ENCODE data around the gene ADIRF. TPM values are rescaled to one million over a fixed set of nuclear protein-coding genes. Genes with fewer than 3 reads are reported as not detected.

Gene ADIRF
- total and polyA plus RNA-seq, 9 of the 15 experiments (the other 6 are each of a cell fraction or from before 2014, with no cell fraction given): 0.08 TPM; not detected in 8

- TF ChIP-seq CBX8 (IDR thresholded peaks at IDR 0.05; ENCODE audit: borderline replicate concordance, extremely low read depth, low read depth, low read length, poor library complexity, severe bottlenecking) (no peak), POLR2G (IDR thresholded peaks at IDR 0.05; ENCODE audit: low read depth, low read length) (peak; percentile 38; the same call in 1 of the 2 replicates)
Observed at GRCh38 chr10:86958116-86958900, 10.0 kb upstream of the ADIRF start, which contains the start of gene SNCG (continued).

DNA sequence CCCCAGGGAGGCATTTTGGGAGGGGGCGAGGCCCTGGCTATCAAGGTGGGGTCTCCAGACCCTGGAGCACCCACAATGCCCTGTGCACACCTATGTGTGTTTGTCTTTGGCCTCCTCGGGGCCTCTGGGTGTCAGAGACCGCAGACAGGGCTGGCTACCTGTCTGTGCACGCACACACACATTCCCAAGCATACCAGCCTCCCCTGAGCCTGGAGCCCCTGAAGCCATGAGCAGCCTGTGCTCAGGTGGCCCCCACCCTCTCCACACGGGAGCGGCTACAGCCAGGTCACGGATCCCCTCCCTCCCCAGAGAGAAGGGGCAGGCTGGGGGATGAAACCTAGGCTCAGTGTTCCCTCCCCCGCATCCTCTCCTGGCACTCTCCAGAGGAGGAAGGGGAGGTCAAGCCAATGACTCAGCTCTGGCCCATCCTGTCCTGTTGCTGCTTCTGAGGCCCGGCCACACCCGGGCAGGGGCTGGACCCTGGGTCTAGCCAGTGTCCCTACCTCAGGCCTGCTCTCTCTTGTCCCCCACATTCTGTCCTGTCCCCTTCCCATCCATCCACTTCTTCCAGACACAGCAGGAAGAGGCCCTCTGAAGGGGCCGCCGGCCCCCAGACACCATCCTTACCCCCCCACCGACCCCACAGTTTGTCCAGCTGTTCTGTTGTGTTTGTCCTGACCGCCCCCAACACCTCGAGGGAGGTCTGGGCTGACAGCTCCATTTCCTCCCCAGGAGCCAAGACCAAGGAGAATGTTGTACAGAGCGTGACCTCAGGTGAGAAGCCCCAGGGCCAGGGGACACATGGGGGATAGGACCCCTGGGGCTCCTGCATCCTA lies 9.2 kb upstream of the ADIRF start:
- Histone ChIP-seq H3K4me1 (replicated peaks in 1 of 2; ENCODE audit: control insufficient read depth in 2 of 2, insufficient read depth in 2 of 2, low read length in 2 of 2) (peaks cover 62 to 85% of the 10 kb centered on the region in 2 experiments), H3K9ac (ENCODE audit: insufficient read depth in 1 of 2, low read depth in 2 of 2, low read length in 2 of 2) (peak overlapping the region; percentile 79 to 90), H3K27ac (ENCODE audit: extremely low read depth, low read depth, low read length) (peak overlapping the region; percentile 91), H3K79me2 (ENCODE audit: control insufficient read depth, insufficient read depth, low read length) (peaks cover 17% of the 10 kb centered on the region; the same call in 2 of the 3 replicates), H3K4me3 (peak overlapping the region; percentile 49), H3K36me3 (ENCODE audit: control insufficient read depth, insufficient read depth, low read length) (peaks cover 4% of the 10 kb centered on the region; the same call in 2 of the 3 replicates), H3K9me1 (ENCODE audit: control insufficient read depth, insufficient read depth, low read length) (no peaks in the 10 kb centered on the region), H2AFZ (ENCODE audit: low read depth, low read length) (peak overlapping the region; percentile 83), H3K4me2 (ENCODE audit: insufficient read depth, low read length) (peak overlapping the region; percentile 83), H3K27me3 (ENCODE audit: control insufficient read depth in 2 of 2, insufficient read depth in 2 of 2, low read length in 2 of 2) (no peaks in the 10 kb centered on the region), H4K20me1 (replicated peaks; ENCODE audit: control insufficient read depth, insufficient read depth, low read length) (no peaks in the 10 kb centered on the region), H3K9me3 (replicated peaks; ENCODE audit: control insufficient read depth, insufficient read depth, low read depth, low read length) (no peaks in the 10 kb centered on the region)
- intact Hi-C loops (cut with micrococcal nuclease): no loop called here
- ChIA-PET CTCF (ENCODE audit: low intra/inter-chr PET ratio) (interaction anchor here (4.5 kb wide), 1 partner anchor 20 kb away, joined by 28 read pairs; no protein-coding TSS in a partner anchor), POLR2A (no interaction called here)
- 3% methylated on average over 8 of the region's 16 CpGs for WGBS (ENCODE audit: insufficient coverage, low coverage, missing lambda C conversion rate)
- DNase-seq (ENCODE audit: extremely low read depth in 1 of 4, low spot score in 3 of 4) (peak; percentile 80 to 94 (median 84)), ATAC-seq (peak; percentile 77), FAIRE-seq (peak; percentile 99)
- in situ Hi-C loops (cut with MboI): no loop called here
- no TSS peak for BruUV-seq (replicated peaks)
- TF ChIP-seq PRMT5 (CRISPR knock-in tag; IDR thresholded peaks at IDR 0.05) (no peak), SRF (CRISPR knock-in tag; IDR thresholded peaks at IDR 0.05) (no peak), JUND (IDR thresholded peaks at IDR 0.05; ENCODE audit: borderline replicate concordance, low read depth, low read length) (peak; percentile 90), JUND (tag; IDR thresholded peaks at IDR 0.05; ENCODE audit: borderline replicate concordance, low read depth, low read length) (peak; percentile 73; the same call in 1 of the 3 replicates), NR3C1 (CRISPR knock-in tag; IDR thresholded peaks at IDR 0.05) (no peak), POLR3G (IDR thresholded peaks at IDR 0.05; ENCODE audit: extremely low read depth, insufficient read length, insufficient replicate concordance) (no peak), ZZZ3 (IDR thresholded peaks at IDR 0.05) (no peak), BHLHE40 (IDR thresholded peaks at IDR 0.05; ENCODE audit: low read length) (peak; percentile 52), GTF3C2 (IDR thresholded peaks at IDR 0.05; ENCODE audit: borderline replicate concordance, extremely low read depth, insufficient read length) (no peak), ESRRB (CRISPR knock-in tag; IDR thresholded peaks at IDR 0.05; ENCODE audit: borderline replicate concordance) (no peak)
- TF ChIP-seq, protein P1, sequence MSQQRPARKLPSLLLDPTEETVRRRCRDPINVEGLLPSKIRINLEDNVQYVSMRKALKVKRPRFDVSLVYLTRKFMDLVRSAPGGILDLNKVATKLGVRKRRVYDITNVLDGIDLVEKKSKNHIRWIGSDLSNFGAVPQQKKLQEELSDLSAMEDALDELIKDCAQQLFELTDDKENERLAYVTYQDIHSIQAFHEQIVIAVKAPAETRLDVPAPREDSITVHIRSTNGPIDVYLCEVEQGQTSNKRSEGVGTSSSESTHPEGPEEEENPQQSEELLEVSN (IDR thresholded peaks at IDR 0.05; ENCODE audit: borderline replicate concordance in 1 of 2, extremely low read depth in 1 of 2, insufficient read depth in 1 of 2, insufficient read length in 1 of 2, low read depth in 1 of 2, low read length in 1 of 2, poor library complexity in 1 of 2, severe bottlenecking in 1 of 2): no peak

Data from K562 (cell line).